GM21390 (cell line): ENCODE measurements around the gene CALCA.

Experiments
- ATAC-seq: cut with Tn5 transposase; IDR thresholded peaks from one replicate; pipeline ENCODE4 v1.9.1; 2021; ENCODE audit not compliant: unreplicated experiment

Gene CALCA

GRCh38 chr11:14949437-14950147, 22.6 kb downstream of the CALCA start:
- ATAC-seq = no peak

DNA sequence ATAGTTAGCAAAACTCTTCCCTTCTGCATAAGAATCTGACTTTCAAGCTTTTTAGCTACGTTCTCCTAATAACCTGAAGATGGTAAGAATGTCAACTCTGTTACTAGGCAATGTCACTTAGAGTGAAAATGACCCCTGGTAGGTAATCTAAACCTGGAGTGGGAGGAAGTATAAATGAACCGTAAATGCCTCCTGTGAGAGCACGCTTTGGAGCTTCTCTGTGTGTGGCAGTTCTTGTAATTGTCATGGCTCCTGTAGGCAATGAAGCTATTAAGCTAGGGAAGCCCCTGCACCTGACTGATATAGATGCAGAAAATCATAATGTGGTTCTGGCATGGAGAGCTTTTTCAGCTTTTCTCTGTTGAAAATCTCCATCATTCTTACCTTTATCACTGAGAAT, 29.4 kb downstream of the CALCA start:
- ATAC-seq = no peak

DNA sequence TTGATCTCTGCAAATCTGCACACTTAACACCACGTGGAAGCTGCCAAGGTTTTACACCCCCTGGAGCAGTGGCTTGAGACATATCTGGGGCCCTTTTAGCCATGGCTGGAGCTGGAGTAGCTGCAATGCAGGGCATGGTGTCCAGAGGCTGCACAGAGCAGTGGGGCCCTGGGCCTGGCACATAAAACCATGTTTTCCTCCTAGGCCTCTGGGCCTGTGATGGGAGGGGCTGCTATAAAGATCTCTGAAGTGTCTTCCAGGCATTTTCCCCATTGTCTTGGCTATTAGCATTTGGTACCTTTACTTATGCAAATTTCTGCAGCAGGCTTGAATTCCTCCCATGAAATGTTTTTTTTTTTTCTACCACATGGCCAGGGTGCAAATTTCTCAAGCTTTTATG, 33.2 kb downstream of the CALCA start:
- no peak for ATAC-seq

DNA sequence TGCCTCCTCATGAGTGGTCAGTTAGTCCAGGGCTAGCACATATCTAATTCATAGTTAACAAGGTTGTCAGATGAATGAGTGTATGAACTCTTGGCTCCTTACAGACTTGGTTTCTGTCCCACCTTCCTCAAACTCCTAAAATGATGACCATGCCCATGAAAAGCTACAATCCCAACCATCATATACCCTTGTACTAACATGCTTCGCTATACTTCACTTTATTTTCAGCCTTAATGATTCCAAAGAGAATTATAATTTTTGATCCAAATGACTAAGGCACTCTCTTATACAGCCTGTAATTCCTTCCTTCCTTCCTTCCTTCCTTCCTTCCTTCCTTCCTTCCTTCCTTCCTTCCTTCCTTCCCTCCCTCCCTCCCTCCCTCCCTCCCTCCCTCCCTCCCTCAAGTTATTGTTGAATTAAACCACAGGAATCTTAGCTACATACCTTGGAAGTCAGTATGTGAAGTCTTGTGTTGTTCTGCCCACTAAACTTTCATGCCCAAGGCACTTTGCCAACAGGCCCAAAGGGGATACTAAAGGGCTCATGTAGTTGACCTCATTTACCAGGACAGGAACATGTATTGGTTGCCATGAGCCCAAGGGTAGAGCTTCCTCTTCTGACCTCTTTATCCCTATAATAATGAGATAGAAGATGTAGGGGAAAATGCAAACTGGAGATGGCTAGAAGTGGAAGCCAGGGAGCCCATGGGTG, 37.4 kb downstream of the CALCA start:
- no peak for ATAC-seq

DNA sequence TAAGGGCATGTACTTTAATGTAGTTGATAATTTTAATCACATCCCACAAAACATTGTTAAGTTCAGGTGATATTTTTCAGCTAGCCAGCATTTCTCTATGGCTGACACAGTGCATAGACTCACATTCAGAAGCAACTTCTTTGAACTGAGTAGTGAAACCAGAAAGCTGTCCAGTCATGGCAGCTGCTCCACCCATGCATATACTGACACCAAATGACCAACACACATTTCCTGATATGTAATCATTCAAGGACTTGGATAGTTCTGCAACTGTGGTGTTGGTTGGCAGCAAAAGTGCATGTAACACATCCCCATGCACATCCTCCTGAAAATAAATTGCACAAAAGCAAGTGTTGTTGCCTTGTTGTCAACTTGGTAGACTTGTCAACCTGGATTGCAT, 39.7 kb downstream of the CALCA start:
- no peak for ATAC-seq

GRCh38 chr11:14930369-14930768, 41.8 kb downstream of the CALCA start:
- no peak for ATAC-seq

DNA sequence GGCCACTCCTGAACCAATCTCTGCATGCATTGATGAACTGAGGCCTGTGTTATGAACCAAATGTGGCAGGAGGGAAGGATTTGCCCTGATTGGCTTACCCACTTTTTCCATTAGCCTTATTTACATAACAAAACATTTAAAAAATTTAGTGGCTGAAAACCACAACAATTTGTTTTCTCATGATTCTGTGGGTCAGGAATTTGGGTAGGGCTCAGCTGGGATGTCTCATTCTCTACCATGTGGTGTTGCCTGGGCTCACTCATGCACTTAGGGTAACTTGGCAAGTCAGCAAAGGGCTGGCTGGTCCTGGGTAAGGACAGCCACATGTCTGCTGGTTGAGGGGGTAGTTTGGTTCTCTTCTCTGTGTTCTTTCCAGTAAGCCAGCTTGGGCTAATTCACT, 45.0 kb downstream of the CALCA start:
- ATAC-seq = no peak

DNA sequence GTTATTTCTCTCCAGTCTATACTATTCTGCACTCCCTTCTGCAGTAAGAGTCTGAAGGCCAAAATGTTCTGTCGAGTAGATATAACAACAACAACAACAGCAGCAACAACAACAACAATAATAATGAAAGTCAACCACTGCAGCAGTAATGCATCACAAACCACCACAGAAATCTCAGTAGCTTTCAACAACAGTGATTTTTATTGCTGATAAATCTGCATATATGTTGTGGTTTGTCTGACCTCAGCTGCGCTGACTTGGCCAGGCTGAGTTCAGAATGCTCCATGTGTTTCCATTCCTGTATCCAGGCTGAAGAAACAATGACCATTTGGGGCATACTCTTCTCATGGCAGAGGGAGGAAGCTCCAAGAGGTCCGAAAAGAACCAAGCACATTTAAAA, 47.8 kb downstream of the CALCA start:
- no peak for ATAC-seq
